Measurements from ENCODE around the gene EPHB1.

Gene EPHB1

DNA sequence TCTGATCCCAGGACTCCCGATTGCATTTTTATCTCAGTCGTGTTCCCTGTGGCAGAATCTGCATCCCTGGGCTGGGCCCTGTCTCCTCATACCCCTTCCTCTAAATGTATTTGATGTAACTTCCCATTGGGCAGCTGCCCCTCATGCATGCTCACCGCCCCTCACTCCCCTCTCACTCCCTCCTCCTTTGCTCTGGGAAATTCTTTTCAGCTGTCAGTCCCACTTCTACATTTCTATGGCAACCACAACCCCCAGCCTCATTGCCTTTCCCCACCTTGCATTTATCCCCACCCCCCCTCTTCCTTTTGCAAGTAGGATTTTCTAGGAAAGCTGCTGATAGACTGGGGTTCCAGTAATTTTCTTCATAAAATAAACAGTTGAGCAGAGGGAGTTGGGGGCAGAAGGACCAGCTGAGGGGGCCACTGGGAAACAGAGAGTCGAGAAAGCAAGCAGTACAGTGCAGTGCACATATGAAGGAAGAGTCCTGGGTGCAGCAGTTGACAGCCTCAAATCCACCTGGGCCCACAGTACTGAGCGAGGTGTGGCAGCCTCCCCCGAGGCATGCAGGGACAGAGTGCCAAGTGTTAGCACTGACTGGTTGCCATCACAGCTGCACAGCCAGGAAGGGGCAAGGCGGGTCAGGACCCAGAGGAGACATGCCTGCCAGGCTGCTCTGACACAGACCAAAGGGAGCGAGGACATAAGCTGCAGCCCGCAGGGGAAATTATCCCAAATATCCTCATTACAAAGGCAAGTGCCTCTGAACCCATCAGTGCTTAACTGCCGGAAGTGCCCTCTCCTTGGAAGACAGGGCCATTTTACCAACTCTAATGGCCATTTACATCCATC lies 476.3 kb downstream of the EPHB1 start:
- intact Hi-C loops (cut with micrococcal nuclease), result no loop called here
- H3K27me3 Mint-ChIP-seq, result no peaks in the 10 kb centered on the region
- H3K36me3 Mint-ChIP-seq (ENCODE audit: low read depth), result no peaks in the 10 kb centered on the region
- no peak overlapping the region for H3K27ac Mint-ChIP-seq
- no peak overlapping the region for H3K4me3 Mint-ChIP-seq
- no peaks in the 10 kb centered on the region for H3K4me1 Mint-ChIP-seq (ENCODE audit: low read depth)
- no peaks in the 10 kb centered on the region for H3K9me3 Mint-ChIP-seq

DNA sequence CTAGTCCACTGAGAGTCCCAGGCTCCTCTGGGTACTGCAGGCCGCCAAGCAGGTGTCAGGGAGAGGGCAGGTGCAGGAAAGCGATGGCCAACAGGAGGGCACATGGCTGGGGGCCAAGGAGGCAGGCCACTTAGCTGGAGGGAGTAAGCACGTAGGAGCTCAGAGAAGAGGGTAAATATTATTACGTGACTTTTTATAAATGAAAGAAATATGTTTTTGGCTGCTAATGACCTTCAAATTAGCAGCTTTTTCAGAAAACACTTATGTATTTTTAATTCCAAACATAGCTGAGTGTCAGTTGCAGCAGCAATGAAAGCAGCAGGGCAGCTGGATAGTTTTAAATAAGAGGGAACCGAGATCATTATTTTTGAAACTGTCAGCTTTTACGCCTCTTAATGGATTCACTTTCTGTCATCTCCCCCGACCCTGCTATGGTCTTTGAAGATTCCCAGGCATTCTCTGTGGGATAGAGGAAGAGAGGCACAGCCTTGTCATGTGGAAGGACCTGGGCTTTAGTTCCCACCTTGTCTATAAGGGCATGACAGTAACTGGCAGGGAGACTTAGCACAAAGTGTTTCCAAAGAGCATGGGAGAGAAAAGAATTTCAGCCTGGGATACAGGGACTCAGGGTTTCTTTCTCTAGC lies 477.1 kb downstream of the EPHB1 start:
- Mint-ChIP-seq H3K27me3 (no peaks in the 10 kb centered on the region), H3K36me3 (ENCODE audit: low read depth) (no peaks in the 10 kb centered on the region), H3K4me3 (no peak overlapping the region), H3K27ac (no peak overlapping the region), H3K9me3 (no peaks in the 10 kb centered on the region), H3K4me1 (ENCODE audit: low read depth) (no peaks in the 10 kb centered on the region)
- intact Hi-C loops (cut with micrococcal nuclease), result no loop called here

DNA sequence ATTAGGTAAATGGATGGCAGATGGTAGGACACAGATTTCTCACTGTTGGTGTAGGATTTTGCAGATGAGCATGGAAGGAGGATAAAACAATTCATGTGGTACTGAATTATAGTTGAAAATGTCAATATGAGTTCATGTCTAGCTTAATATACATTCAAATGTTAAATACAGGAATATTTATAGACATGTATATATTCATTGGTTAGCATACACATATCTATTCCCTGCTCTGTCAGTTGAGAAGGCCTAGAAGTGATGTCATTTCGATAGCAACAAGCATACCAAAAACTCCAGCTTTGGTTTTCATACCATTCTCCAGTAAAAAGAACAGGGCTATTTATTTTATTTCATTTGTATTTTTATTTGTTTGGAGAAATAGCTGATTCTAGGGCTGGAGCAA lies 497.1 kb downstream of the EPHB1 start:
- intact Hi-C loops (cut with micrococcal nuclease), result no loop called here
- Mint-ChIP-seq H3K36me3 (ENCODE audit: low read depth) (no peaks in the 10 kb centered on the region), H3K27ac (no peak overlapping the region), H3K27me3 (no peaks in the 10 kb centered on the region), H3K4me1 (ENCODE audit: low read depth) (no peaks in the 10 kb centered on the region), H3K9me3 (peaks cover 2% of the 10 kb centered on the region), H3K4me3 (no peak overlapping the region)

DNA sequence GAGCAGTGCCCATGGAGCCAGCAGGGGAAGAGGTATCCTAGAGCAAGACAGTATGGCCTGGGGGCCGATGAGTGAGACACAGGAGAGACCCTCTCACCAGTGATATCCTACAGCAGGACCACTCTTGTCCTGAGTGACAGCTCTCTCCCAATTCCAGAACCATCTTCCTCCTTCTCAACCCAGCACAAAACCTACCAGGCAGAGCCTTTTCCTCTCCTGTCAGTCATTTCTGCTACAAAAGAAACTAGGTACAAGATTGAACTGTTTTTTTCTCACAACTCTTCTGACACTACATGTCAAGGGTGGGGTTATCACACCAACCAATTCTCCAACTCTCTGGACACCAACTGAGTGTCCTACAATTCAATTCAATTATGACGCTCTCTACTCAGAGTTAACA lies 506.6 kb downstream of the EPHB1 start:
- H3K9me3 Mint-ChIP-seq, result peaks cover 24% of the 10 kb centered on the region

DNA sequence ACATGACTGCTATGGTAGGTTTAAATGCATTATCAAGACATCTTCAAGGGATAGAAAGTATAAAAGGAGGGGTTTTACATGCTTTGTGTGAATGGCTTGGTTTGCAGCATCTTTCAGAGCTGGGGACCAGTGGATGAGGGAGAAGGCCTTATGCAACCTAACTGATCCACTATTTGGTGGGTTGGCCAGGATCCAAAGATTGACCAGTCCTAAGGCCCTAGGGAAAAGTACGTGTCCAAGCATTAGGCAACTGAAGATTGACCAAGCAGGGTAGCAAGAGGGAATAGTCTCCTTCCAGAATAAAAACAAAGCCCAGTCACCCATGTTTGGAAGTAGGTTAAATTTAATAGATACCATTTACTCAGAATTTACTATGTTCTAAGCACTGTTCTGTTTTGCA lies 509.3 kb downstream of the EPHB1 start:
- intact Hi-C loops (cut with micrococcal nuclease), result no loop called here
- H3K27me3 Mint-ChIP-seq, result no peaks in the 10 kb centered on the region

More for the DNA sequence above, 506.6 kb downstream of the EPHB1 start:
- Mint-ChIP-seq H3K27ac (no peak overlapping the region), H3K27me3 (no peaks in the 10 kb centered on the region), H3K4me3 (no peak overlapping the region), H3K4me1 (ENCODE audit: low read depth) (no peaks in the 10 kb centered on the region), H3K36me3 (ENCODE audit: low read depth) (no peaks in the 10 kb centered on the region)
- intact Hi-C loops (cut with micrococcal nuclease), result no loop called here

More for the DNA sequence above, 509.3 kb downstream of the EPHB1 start:
- Mint-ChIP-seq H3K4me3 (no peak overlapping the region), H3K9me3 (peaks cover 24% of the 10 kb centered on the region), H3K4me1 (ENCODE audit: low read depth) (no peaks in the 10 kb centered on the region), H3K27ac (no peak overlapping the region), H3K36me3 (ENCODE audit: low read depth) (no peaks in the 10 kb centered on the region)

Measured in dendritic cell treated with granulocyte-macrophage colony-stimulating factor and Interleukin-4, amounts not matched to agents 40 ng/mL and 50 ng/mL, for 4 days (primary cell).